ENCODE measurements around the gene DDX43.

DDX43 gene

DNA sequence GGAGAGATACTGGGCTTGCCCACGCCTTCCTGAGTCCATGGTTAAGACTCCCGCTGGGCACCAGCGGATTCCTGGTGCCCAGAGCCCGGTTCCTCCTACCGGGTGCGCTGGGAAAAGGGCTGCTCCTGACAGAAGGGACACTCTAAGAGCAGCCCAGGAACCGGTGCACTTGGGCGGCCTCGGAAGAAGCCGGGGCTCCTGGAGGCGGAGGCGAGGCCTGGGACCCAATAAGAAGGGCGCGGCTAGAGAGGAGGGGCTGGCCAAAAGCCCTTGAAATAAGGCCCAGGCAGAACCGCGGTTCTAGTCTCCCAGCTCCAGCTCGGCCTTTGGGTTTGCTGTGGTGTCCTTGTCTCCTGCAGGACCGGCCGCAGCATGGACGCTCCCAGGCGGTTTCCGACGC lies 32.3 kb upstream of the DDX43 start, which contains the start of gene KHDC3L:
Gene KHDC3L, plus strand, starts transcription at position 301 of the 400 bp plus-strand sequence. Its CDS starts 72 bp downstream, at position 373.
- no peak within 1 kb of the TSS for H3K9ac ChIP-seq
- H3K36me3 ChIP-seq (ENCODE audit: control insufficient read depth, insufficient read depth, low read length), result no peaks in the 10 kb centered on the region
- H3K4me3 ChIP-seq (ENCODE audit: low read depth, low read length), result no peak within 1 kb of the TSS
- H3K27ac ChIP-seq, result no peak within 1 kb of the TSS
- TF ChIP-seq, protein P1, sequence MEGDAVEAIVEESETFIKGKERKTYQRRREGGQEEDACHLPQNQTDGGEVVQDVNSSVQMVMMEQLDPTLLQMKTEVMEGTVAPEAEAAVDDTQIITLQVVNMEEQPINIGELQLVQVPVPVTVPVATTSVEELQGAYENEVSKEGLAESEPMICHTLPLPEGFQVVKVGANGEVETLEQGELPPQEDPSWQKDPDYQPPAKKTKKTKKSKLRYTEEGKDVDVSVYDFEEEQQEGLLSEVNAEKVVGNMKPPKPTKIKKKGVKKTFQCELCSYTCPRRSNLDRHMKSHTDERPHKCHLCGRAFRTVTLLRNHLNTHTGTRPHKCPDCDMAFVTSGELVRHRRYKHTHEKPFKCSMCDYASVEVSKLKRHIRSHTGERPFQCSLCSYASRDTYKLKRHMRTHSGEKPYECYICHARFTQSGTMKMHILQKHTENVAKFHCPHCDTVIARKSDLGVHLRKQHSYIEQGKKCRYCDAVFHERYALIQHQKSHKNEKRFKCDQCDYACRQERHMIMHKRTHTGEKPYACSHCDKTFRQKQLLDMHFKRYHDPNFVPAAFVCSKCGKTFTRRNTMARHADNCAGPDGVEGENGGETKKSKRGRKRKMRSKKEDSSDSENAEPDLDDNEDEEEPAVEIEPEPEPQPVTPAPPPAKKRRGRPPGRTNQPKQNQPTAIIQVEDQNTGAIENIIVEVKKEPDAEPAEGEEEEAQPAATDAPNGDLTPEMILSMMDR (IDR thresholded peaks at IDR 0.05), result no peak
- H3K9me3 ChIP-seq (ENCODE audit: control insufficient read depth, low read length), result no peaks in the 10 kb centered on the region
- H3K4me1 ChIP-seq, result no peaks in the 10 kb centered on the region
- H3K4me2 ChIP-seq (ENCODE audit: low read length), result no peak within 1 kb of the TSS
- H3K79me2 ChIP-seq, result no peaks in the 10 kb centered on the region
- no peaks in the 10 kb centered on the region for H3K27me3 ChIP-seq (ENCODE audit: control insufficient read depth, insufficient read depth, low read length)
- H2AFZ ChIP-seq, result no peak within 1 kb of the TSS

- Histone ChIP-seq H3K9ac (no peak overlapping the region), H3K27me3 (ENCODE audit: control insufficient read depth, insufficient read depth, low read length) (no peaks in the 10 kb centered on the region), H3K36me3 (ENCODE audit: control insufficient read depth, insufficient read depth, low read length) (no peaks in the 10 kb centered on the region), H2AFZ (no peak overlapping the region), H3K27ac (no peak overlapping the region), H3K9me3 (ENCODE audit: control insufficient read depth, low read length) (no peaks in the 10 kb centered on the region), H3K79me2 (no peaks in the 10 kb centered on the region), H3K4me3 (ENCODE audit: low read depth, low read length) (no peak overlapping the region), H3K4me1 (no peaks in the 10 kb centered on the region), H3K4me2 (ENCODE audit: low read length) (no peak overlapping the region)
- TF ChIP-seq, protein P1 (IDR thresholded peaks at IDR 0.05), result no peak
Observed at GRCh38 chr6:73362869-73363536, 31.6 kb upstream of the DDX43 start.

GRCh38 chr6:73363537-73363875 lies 31.1 kb upstream of the DDX43 start:
- H3K27ac ChIP-seq, result no peak overlapping the region
- H3K4me2 ChIP-seq (ENCODE audit: low read length), result no peak overlapping the region
- no peak overlapping the region for H3K9ac ChIP-seq
- H3K9me3 ChIP-seq (ENCODE audit: control insufficient read depth, low read length), result no peaks in the 10 kb centered on the region
- no peak overlapping the region for H2AFZ ChIP-seq
- no peaks in the 10 kb centered on the region for H3K4me1 ChIP-seq
- no peak overlapping the region for H3K4me3 ChIP-seq (ENCODE audit: low read depth, low read length)
- H3K36me3 ChIP-seq (ENCODE audit: control insufficient read depth, insufficient read depth, low read length), result no peaks in the 10 kb centered on the region
- H3K27me3 ChIP-seq (ENCODE audit: control insufficient read depth, insufficient read depth, low read length), result no peaks in the 10 kb centered on the region
- no peaks in the 10 kb centered on the region for H3K79me2 ChIP-seq
- TF ChIP-seq, protein P1 (IDR thresholded peaks at IDR 0.05), result no peak

DNA sequence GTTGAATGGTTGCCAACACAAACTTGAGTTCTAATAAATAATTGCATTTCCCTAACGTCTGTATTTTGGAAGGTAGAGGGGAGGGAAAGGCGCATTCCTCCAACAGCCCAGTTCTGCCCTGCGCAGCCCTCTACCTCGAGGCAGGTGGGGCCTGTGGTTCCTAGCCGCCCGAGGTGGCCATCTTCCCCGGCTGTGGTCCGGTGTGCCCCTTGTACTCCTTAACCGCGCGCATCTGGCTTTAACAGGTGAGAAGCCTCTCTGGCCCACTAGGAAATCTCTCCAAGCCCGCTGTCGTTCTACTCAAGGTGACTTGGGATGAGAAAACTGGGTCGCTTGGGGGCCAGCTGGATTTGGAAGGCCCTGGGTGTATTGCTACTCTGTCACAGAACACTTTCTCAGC lies 30.5 kb upstream of the DDX43 start:
- Histone ChIP-seq H3K9ac (no peak overlapping the region), H3K4me1 (no peaks in the 10 kb centered on the region), H3K9me3 (ENCODE audit: control insufficient read depth, low read length) (no peaks in the 10 kb centered on the region), H3K27me3 (ENCODE audit: control insufficient read depth, insufficient read depth, low read length) (no peaks in the 10 kb centered on the region), H3K4me3 (ENCODE audit: low read depth, low read length) (no peak overlapping the region), H3K4me2 (ENCODE audit: low read length) (no peak overlapping the region), H3K27ac (no peak overlapping the region), H3K36me3 (ENCODE audit: control insufficient read depth, insufficient read depth, low read length) (no peaks in the 10 kb centered on the region), H2AFZ (no peak overlapping the region), H3K79me2 (no peaks in the 10 kb centered on the region)
- TF ChIP-seq, protein P1 (IDR thresholded peaks at IDR 0.05), result no peak

- Histone ChIP-seq H3K36me3 (ENCODE audit: control insufficient read depth, insufficient read depth, low read length) (no peaks in the 10 kb centered on the region), H3K9ac (no peak overlapping the region), H3K9me3 (ENCODE audit: control insufficient read depth, low read length) (no peaks in the 10 kb centered on the region), H3K4me3 (ENCODE audit: low read depth, low read length) (no peak overlapping the region), H3K4me1 (no peaks in the 10 kb centered on the region), H3K79me2 (no peaks in the 10 kb centered on the region), H3K27ac (no peak overlapping the region), H3K27me3 (ENCODE audit: control insufficient read depth, insufficient read depth, low read length) (no peaks in the 10 kb centered on the region), H3K4me2 (ENCODE audit: low read length) (no peak overlapping the region), H2AFZ (no peak overlapping the region)
- TF ChIP-seq, protein P1 (IDR thresholded peaks at IDR 0.05), result no peak
Observed at GRCh38 chr6:73364549-73364948, 30.1 kb upstream of the DDX43 start.
